NB4 (cell line): ENCODE results near the gene TENT5A.

Experiments used
- DNase-seq: peaks from one replicate; pipeline ENCODE4 v3.0.0; 2010; ENCODE audit warnings: low read depth
- H3K4me3 ChIP-seq: one replicate; pipeline ENCODE4 v1.5.1; 2011; ENCODE audit warnings: mild to moderate bottlenecking, low read depth, low read length, moderate library complexity
- MYC ChIP-seq: IDR thresholded peaks from 2 replicates; pipeline ENCODE4 v1.6.1; 2011; ENCODE audit warnings: low read depth, low read length
- POLR2A ChIP-seq: IDR thresholded peaks from 2 replicates; pipeline ENCODE4 v1.6.1; 2011; ENCODE audit warnings: mild to moderate bottlenecking; ENCODE audit not compliant: insufficient read length; ENCODE audit errors: extremely low read depth
- TF ChIP-seq, protein P1 (sequence below): IDR thresholded peaks from 2 replicates; pipeline ENCODE4 v1.6.1; 2011; ENCODE audit warnings: low read depth, low read length
- TF ChIP-seq, protein P2 (sequence below): IDR thresholded peaks from one replicate; pipeline ENCODE4 v1.5.1; 2012; ENCODE audit warnings: low read depth, low read length

Gene TENT5A

DNA sequence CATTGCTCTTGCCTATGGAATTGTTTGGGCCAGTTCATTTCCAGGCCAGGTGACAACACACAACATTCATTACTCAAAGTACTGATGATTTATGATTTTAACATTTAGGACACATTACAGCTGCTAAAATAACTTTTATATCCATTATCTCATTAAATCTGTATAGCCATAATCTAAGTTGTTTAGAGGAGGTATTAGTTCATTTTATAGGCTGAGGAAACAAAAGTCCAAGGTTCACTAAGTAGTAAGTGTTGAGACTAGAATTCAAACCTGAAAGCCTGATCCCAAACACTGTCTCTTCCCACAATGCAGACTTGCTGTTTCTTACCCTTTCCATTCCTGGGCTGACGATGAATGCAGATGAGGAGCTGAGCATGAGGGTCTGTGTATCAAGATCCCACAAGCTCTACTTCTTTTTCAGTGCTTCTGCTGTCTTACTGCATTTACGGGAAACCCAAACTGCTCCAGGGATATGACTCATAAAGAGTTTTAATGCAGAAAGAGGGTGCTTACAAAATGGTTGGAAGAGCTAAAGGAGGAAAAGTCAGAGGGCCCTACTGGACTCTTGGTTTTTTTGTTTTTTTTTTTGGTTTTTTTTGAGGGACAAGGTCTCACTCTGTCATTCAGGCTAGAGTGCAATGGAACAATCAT lies 17.9 kb downstream of the TENT5A start:
- TF ChIP-seq, protein P1, sequence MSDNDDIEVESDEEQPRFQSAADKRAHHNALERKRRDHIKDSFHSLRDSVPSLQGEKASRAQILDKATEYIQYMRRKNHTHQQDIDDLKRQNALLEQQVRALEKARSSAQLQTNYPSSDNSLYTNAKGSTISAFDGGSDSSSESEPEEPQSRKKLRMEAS: no peak
- TF ChIP-seq MYC (no peak), POLR2A (no peak)
- TF ChIP-seq, protein P2, sequence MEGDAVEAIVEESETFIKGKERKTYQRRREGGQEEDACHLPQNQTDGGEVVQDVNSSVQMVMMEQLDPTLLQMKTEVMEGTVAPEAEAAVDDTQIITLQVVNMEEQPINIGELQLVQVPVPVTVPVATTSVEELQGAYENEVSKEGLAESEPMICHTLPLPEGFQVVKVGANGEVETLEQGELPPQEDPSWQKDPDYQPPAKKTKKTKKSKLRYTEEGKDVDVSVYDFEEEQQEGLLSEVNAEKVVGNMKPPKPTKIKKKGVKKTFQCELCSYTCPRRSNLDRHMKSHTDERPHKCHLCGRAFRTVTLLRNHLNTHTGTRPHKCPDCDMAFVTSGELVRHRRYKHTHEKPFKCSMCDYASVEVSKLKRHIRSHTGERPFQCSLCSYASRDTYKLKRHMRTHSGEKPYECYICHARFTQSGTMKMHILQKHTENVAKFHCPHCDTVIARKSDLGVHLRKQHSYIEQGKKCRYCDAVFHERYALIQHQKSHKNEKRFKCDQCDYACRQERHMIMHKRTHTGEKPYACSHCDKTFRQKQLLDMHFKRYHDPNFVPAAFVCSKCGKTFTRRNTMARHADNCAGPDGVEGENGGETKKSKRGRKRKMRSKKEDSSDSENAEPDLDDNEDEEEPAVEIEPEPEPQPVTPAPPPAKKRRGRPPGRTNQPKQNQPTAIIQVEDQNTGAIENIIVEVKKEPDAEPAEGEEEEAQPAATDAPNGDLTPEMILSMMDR: no peak
- no peak overlapping the region for H3K4me3 ChIP-seq
- DNase-seq: no peak

- H3K4me3 ChIP-seq: no peak overlapping the region
- TF ChIP-seq MYC: no peak
- DNase-seq: peak; percentile 33
These were observed 18.4 kb downstream of the TENT5A start for GRCh38 chr6:81734081-81734480.

DNA sequence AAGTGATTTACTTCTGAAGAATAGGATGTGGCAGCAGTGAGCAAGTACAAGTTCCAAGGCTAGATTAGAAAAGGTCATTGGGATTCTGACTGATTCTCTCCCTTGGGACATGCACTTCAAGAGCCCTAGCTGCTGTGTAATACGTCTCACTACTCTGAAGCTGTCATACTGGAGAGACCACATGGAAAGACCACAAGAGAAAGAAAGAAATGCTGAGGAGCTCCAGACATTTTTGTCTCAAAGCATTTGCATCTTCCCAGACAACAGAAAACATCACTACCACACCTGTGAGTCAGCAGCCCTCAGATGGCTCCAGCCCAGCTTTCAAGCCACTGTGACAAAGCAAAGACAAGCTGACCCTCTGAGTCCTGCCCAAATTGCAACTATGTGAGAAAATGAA lies 20.7 kb downstream of the TENT5A start:
- H3K4me3 ChIP-seq: no peak overlapping the region
- DNase-seq: no peak
- no peak for TF ChIP-seq POLR2A
- TF ChIP-seq, protein P1: no peak
- TF ChIP-seq MYC: no peak

DNA sequence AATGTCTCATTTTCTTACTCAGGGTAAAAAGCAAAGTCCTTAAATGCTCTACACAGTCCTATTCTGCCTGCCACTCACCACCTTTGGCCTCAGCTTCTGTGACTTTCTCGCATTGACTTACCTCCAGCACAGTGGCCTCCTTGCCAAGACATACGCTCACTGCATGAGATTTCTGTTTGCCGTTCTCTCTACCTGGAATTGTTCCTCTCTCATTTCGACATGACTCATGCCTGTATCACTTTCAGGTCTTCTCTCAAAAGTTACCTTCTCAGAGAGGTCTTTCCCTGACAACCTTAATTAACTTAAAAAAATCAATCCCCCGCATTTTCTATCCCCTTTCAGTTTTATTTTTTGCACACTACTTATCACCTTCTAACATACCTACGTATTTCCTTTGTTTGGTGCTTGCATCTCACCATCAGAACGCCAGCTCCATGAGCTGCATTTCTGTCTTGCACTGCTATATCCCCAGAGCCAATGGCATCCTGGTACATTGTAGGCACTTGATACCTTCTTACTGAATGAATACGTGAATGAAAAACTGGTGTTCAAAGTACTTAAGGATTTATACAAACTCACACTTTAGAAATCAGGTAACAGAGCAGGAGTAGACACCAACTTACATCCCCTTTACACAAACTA lies 24.5 kb downstream of the TENT5A start:
- TF ChIP-seq MYC (no peak), POLR2A (no peak)
- TF ChIP-seq, protein P1: no peak
- TF ChIP-seq, protein P2: no peak
- DNase-seq: no peak
- H3K4me3 ChIP-seq: no peak overlapping the region

GRCh38 chr6:81725127-81725526 lies 27.4 kb downstream of the TENT5A start:
- H3K4me3 ChIP-seq: no peak overlapping the region
- no peak for DNase-seq
- TF ChIP-seq MYC (no peak), POLR2A (no peak)
- TF ChIP-seq, protein P1: no peak
- TF ChIP-seq, protein P2: no peak

DNA sequence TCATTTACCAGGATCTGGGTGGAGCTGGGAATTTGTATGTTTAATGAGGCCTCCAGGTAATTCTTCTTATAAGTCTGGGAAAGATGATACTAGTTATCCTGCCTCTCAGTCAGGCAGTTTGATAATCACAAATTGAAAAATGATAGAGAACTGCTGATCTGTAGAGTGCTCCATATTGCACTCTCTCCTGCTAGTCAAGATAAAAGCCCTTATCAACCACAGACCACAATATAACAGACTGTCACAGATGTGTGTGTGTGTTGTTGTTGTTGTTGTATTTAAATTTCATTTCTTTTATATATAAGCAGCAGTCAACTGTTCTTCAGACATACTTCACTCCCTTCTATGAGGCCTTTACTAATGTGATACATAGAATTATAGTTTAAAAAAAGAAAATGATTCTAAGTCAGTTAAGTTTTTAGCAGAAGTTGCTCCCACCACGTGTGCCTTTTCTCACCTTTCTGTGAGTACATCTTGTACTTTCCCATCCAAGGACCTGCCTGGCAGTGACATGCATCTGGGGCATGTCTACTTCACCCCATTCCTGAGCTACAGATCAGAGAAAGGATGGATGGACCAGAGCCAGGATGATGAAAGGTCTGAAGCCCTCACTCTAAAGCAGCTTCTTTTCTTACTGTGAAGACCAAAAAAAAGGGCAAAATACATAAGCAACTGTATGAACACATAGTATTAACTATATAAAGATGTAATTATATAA lies 29.8 kb downstream of the TENT5A start:
- DNase-seq: no peak
- TF ChIP-seq MYC (no peak), POLR2A (no peak)
- TF ChIP-seq, protein P1: no peak
- TF ChIP-seq, protein P2: no peak

More for the DNA sequence above, 29.8 kb downstream of the TENT5A start:
- H3K4me3 ChIP-seq: no peak overlapping the region
